ENCODE measurements around the gene ZBTB7A.

- no peak for TF ChIP-seq EZH2 (IDR thresholded peaks at IDR 0.05; ENCODE audit: low read length, missing control alignments)
- TF ChIP-seq CTCF (conservative IDR thresholded peaks at IDR 0.05 in 1 of 2, IDR thresholded peaks at IDR 0.05 in 1 of 2; ENCODE audit: low read depth in 1 of 2, low read length in 2 of 2), result no peak
Measured at GRCh38 chr19:4098493-4098892, 31.8 kb upstream of the ZBTB7A start.

Data from fibroblast of lung (primary cell).